NT2/D1 (cell line): ENCODE data around the gene KDM3B.

Experiments
- DNase-seq: peaks from one replicate; pipeline ENCODE4 v3.0.0-alpha.2; 2011; ENCODE audit warnings: low read depth, low spot score
- H3K27me3 ChIP-seq: 2 replicates; pipeline ENCODE4 v1.6.0; 2011; ENCODE audit warnings: mild to moderate bottlenecking; ENCODE audit not compliant: insufficient read length, insufficient read depth
- H3K36me3 ChIP-seq: 2 replicates; pipeline ENCODE4 v1.6.1; 2011; ENCODE audit warnings: mild to moderate bottlenecking, low read length, mixed read lengths; ENCODE audit not compliant: insufficient read depth, insufficient read length
- H3K4me1 ChIP-seq: 2 replicates; pipeline ENCODE4 v1.5.1; 2011; ENCODE audit not compliant: insufficient read depth, insufficient read length
- H3K4me3 ChIP-seq: 2 replicates; pipeline ENCODE4 v1.5.1; 2011; ENCODE audit warnings: low read depth; ENCODE audit not compliant: insufficient read length
- H3K9ac ChIP-seq: 2 replicates; pipeline ENCODE4 v1.6.0; 2011; ENCODE audit warnings: low read depth; ENCODE audit not compliant: insufficient read length
- H3K9me3 ChIP-seq: 2 replicates; pipeline ENCODE4 v1.5.1; 2011; ENCODE audit warnings: mild to moderate bottlenecking, low read length; ENCODE audit not compliant: insufficient read depth
- SUZ12 ChIP-seq: IDR thresholded peaks from 2 replicates; pipeline ENCODE4 v1.6.1; 2011; ENCODE audit not compliant: insufficient read length, insufficient read depth; ENCODE audit errors: extremely low read depth
- YY1 ChIP-seq: IDR thresholded peaks from 2 replicates; pipeline ENCODE4 v1.6.1; 2011; ENCODE audit not compliant: insufficient read length, insufficient read depth
- ZNF274 ChIP-seq: IDR thresholded peaks from 2 replicates; pipeline ENCODE4 v1.6.1; 2011; ENCODE audit warnings: mild to moderate bottlenecking, low read depth, low read length

Gene KDM3B

DNA sequence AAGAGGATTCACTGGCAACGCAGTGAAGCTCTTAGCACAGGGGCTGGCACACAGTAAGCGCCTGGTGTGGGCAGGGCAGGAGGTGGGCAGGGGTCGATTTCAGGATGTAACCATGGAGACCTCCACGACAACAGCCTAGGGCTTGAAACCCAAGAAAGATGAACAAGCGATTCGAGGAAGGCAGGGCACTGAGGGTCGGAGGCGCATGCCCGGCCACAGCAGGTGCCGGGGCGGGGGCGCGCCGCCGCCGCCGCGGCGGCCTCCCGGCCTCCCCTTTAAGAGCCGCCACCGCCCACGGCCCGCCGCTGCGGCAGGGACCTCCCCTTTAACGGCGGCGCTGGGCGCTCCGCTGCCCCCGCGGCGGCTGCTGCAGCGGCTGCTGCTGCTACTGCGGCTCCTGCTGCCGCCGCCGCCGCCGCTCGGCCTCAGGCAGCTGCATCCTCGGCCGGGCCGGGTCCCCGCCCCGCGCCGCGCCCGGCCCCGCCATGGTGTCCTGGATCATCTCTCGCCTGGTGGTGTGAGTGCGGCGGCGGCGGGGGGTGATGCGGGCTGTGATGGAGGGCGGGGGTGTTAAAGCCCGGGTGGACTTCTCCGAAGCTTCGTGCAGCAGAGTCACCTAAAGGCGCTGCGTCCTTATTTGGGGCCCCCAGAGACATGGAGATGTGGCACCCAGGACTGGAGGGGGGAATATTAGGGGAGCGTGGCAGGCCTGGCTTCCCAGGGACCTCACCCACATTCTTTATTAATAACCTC lies 86.4 kb downstream of the KDM3B start, which contains the start of gene REEP2:
Gene REEP2, plus strand, starts transcription at position 334 of the 753 bp plus-strand sequence. Its CDS starts 152 bp downstream, at position 486.
- H3K9me3 ChIP-seq, result no peaks in the 10 kb centered on the region
- H3K36me3 ChIP-seq, result peaks cover 24% of the 10 kb centered on the region
- no peaks in the 10 kb centered on the region for H3K27me3 ChIP-seq
- peaks cover 7% of the 10 kb centered on the region for H3K4me1 ChIP-seq
- peak within 1 kb of the TSS; percentile 71 for H3K4me3 ChIP-seq
- no peak for TF ChIP-seq SUZ12
- no peak for TF ChIP-seq YY1
- TF ChIP-seq ZNF274, result no peak
- DNase-seq, result peak; percentile 50
- H3K9ac ChIP-seq, result peak within 1 kb of the TSS; percentile 77

DNA sequence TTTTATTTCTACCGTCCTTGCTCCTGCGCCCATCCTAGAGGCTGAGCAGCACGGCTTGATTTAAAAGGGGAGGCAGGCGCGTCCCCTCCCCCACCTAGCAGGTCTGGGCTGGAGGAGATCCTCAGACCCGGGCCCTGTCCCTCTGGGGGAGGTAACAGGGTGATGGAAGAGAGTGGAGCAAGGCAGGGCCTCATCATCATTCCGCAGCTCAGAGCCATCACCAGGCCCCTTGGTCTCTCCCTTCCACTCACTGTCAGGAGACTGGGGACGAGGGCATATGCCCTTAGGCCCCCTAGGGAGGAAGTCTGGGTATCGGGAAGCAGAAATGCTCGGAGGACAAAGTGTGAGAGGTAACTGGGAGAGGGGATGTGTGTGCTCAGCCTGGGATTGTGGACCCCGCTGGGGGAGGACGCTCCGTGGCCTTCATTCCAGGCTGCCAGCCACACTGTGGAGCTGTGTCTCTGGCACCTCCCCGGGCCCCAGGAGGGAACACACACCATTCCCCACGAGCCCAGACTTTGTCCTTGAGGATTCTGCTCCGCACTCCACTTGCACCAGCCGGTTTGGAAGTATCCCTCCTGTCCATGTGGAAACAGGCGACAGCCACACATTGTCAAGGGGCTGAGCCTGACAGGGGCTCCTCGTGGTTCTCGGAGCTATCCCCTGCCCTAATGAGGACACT lies 87.1 kb downstream of the KDM3B start:
- DNase-seq, result no peak
- TF ChIP-seq ZNF274 (no peak), YY1 (no peak), SUZ12 (no peak)

DNA sequence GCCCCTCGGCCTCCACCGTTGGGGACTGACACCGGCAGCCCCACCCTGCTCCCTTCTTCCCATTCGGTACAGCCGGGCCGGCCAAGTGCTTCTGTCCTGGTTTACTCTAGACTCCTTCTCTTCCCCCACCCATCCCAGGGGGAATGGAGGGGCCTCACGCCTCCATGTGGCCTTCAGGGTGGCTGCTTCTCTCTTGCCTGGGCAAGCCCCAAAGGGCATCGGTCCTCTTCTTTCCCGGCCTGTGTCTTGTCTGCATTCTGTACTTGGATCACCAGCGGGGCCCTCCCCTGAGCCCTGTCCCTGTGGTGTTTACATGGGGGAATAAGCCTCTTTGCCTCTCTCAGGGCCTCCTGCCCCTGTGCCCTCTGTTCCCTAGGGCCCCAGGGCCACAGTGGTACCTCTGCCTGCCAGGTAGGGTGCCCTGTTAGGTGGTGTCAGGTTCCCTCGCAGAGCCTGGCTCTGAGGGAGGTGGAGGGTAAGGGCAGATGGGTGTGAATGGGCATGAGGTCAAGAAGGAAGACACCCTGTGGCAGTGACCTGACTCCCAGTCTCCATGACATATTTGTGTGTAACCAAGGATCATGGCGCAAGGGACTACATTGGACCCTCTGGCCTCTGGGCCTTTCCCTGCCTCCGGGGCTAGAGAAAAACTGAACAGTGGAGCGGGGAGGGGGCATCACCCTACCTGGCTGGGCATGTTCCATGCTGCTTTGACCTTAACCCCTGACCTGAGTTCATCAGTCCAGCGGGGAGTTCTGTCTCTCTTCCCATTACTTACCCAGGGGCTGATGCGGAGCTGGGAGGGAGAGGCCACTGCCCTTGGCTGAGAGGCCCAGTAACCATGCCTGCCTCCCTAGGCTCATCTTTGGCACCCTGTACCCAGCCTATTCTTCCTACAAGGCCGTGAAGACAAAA lies 87.9 kb downstream of the KDM3B start:
- peak overlapping the region; percentile 71 for H3K4me3 ChIP-seq
- no peak for DNase-seq
- H3K27me3 ChIP-seq, result no peaks in the 10 kb centered on the region
- H3K9ac ChIP-seq, result peak overlapping the region; percentile 77
- peaks cover 11% of the 10 kb centered on the region for H3K36me3 ChIP-seq
- no peaks in the 10 kb centered on the region for H3K9me3 ChIP-seq
- no peak for TF ChIP-seq YY1
- no peak for TF ChIP-seq SUZ12
- no peak for TF ChIP-seq ZNF274
- H3K4me1 ChIP-seq, result peaks cover 7% of the 10 kb centered on the region

More for the DNA sequence above, 87.1 kb downstream of the KDM3B start:
- Histone ChIP-seq H3K4me3 (peak overlapping the region; percentile 71), H3K36me3 (peaks cover 19% of the 10 kb centered on the region), H3K9ac (peak overlapping the region; percentile 77), H3K9me3 (no peaks in the 10 kb centered on the region), H3K27me3 (no peaks in the 10 kb centered on the region), H3K4me1 (peaks cover 7% of the 10 kb centered on the region)

DNA sequence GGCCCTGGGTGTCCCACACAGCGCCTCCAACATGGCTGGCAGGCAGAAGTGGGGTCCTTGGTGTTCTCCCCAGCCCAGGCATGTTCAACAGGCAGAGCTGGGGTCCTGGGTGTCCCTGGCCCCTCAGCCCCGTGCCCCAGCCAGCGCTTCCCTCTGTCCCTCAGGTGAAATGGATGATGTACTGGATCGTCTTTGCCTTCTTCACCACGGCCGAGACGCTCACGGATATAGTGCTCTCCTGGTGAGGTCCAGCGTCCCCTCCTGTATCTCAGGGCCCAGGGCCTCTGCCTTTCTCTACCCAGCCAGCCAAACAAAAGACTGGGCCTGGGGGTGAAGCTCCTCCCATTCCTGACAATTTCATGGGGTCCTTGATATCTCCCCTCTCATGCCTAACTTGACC lies 88.7 kb downstream of the KDM3B start:
- Histone ChIP-seq H3K4me1 (peaks cover 7% of the 10 kb centered on the region), H3K27me3 (no peaks in the 10 kb centered on the region)
- TF ChIP-seq SUZ12 (no peak), YY1 (no peak), ZNF274 (no peak)

DNA sequence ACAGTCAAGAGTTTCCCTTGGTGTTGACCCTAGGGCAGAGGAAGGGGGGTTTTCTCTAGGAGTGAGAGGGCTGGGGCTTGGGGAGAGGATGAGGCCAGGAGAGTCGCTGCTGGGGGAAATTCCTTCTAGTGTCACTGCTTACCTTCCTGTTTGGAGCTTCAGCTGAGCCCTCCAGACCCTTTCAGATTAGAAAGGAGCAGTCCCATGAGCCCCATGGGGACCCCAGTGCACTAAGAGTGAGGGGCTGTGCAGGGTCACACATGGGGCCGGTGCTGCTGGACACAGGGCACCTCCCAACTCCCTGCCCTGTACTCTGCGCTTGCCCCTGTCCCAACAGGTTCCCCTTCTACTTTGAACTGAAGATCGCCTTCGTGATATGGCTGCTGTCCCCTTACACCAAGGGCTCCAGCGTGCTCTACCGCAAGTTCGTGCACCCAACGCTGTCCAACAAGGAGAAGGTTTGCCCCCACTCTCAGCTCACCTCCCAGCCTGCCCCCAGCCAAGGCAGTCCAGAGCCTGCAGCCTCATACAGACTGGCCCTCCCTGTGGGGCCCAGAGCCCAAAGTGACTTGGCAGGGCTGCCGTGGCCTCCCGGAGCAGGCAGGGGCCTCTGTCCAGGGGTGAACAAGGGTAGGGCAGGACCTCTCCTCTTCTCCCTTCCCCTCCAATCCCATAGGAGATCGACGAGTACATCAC lies 91.7 kb downstream of the KDM3B start:
- Histone ChIP-seq H3K9me3 (no peaks in the 10 kb centered on the region), H3K4me1 (peaks cover 8% of the 10 kb centered on the region), H3K9ac (no peak overlapping the region), H3K27me3 (no peaks in the 10 kb centered on the region), H3K4me3 (no peak overlapping the region), H3K36me3 (no peaks in the 10 kb centered on the region)
- TF ChIP-seq SUZ12, result no peak
- no peak for TF ChIP-seq YY1
- no peak for TF ChIP-seq ZNF274
- no peak for DNase-seq

More for the DNA sequence above, 88.7 kb downstream of the KDM3B start:
- no peaks in the 10 kb centered on the region for H3K9me3 ChIP-seq
- H3K36me3 ChIP-seq, result peaks cover 3% of the 10 kb centered on the region
- no peak for DNase-seq
- H3K4me3 ChIP-seq, result no peak overlapping the region
- H3K9ac ChIP-seq, result no peak overlapping the region

DNA sequence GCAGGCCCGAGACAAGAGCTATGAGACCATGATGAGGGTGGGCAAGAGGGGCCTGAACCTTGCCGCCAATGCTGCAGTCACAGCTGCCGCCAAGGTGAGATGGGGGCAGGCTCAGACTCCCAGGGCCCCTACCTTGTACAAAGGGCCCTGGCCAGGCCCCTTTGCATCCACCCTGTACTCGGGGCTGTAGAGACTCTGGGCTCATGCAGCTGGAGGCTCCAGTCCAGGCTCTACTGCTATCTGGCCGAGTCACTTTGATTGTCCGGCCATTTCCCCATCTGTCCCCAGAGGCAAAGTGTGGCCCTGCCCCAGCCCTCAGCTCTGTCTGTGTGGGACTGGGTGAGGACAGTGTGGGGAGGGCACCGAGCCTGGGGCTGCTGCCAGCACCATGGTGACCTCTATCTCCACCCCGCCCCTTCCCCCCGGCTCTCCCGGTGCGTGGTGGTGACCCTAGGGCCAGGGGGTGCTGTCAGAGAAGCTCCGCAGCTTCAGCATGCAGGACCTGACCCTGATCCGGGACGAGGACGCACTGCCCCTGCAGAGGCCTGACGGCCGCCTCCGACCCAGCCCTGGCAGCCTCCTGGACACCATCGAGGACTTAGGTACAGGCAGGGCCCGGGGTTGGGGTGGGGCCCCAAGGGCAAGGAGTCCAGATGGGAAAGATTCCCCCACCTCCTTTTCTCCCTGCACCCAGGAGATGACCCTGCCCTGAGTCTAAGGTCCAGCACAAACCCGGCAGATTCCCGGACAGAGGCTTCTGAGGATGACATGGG lies 92.5 kb downstream of the KDM3B start:
- Histone ChIP-seq H3K9me3 (no peaks in the 10 kb centered on the region), H3K36me3 (no peaks in the 10 kb centered on the region), H3K4me1 (peaks cover 8% of the 10 kb centered on the region), H3K9ac (no peak overlapping the region), H3K4me3 (no peak overlapping the region), H3K27me3 (no peaks in the 10 kb centered on the region)
- DNase-seq, result no peak
- TF ChIP-seq SUZ12 (no peak), ZNF274 (no peak), YY1 (no peak)
